Smooth muscle cell (in vitro differentiated cells): ENCODE measurements around the gene RNF126. TPM values are rescaled to one million over a fixed set of nuclear protein-coding genes. Genes with fewer than 3 reads are reported as not detected.

Experiments used
- DNase-seq: peaks from one replicate; lab custom pipeline; 2025; ENCODE audit not compliant: unreplicated experiment; lab: John Stamatoyannopoulos, UW
- H2AFZ ChIP-seq: fragments of 200-600 bp; sonication (generic); 2 replicates; pipeline ENCODE4 v1.6.0; 2016; ENCODE audit warnings: antibody characterized with exemption, low read depth, mild to moderate bottlenecking
- H3F3A ChIP-seq: fragments of 200-600 bp; sonication (generic); 2 replicates; pipeline ENCODE4 v1.6.0; 2017; ENCODE audit warnings: antibody characterized with exemption, low read depth
- H3K27ac ChIP-seq: fragments of 200-600 bp; sonication (generic); 2 replicates; pipeline ENCODE4 v1.5.1; 2016; ENCODE audit warnings: low read depth, mild to moderate bottlenecking
- H3K27me3 ChIP-seq: fragments of 200-600 bp; sonication (generic); 2 replicates; pipeline ENCODE4 v1.6.1; 2016; ENCODE audit warnings: low read depth, mild to moderate bottlenecking
- H3K36me3 ChIP-seq: fragments of 200-600 bp; sonication (generic); 2 replicates; pipeline ENCODE4 v1.5.1; 2016; ENCODE audit warnings: low read depth
- H3K4me1 ChIP-seq: fragments of 200-600 bp; sonication (generic); 2 replicates; pipeline ENCODE4 v1.5.1; 2016; ENCODE audit warnings: low read depth
- H3K4me2 ChIP-seq: fragments of 200-600 bp; sonication (generic); 2 replicates; pipeline ENCODE4 v1.6.0; 2016; ENCODE audit warnings: mild to moderate bottlenecking
- H3K4me3 ChIP-seq: fragments of 200-600 bp; sonication (generic); 2 replicates; pipeline ENCODE4 v1.5.1; 2016; ENCODE audit warnings: mild to moderate bottlenecking
- H3K79me2 ChIP-seq: fragments of 200-600 bp; sonication (generic); 2 replicates; pipeline ENCODE4 v1.6.0; 2016; ENCODE audit warnings: low read depth, mild to moderate bottlenecking
- H3K9ac ChIP-seq: fragments of 200-600 bp; sonication (generic); 2 replicates; pipeline ENCODE4 v1.6.0; 2016; ENCODE audit warnings: low read depth
- H3K9me3 ChIP-seq: fragments of 200-600 bp; sonication (generic); replicated peaks from 2 replicates; pipeline ENCODE4 v1.5.1; 2016; ENCODE audit warnings: low read depth
- H4K20me1 ChIP-seq: fragments of 200-600 bp; sonication (generic); 2 replicates; pipeline ENCODE4 v1.6.0; 2016; ENCODE audit warnings: low read depth
- CTCF ChIP-seq: fragments of 200-600 bp; sonication (generic); IDR thresholded peaks from 2 replicates; pipeline ENCODE4 v1.5.1; 2017; ENCODE audit warnings: borderline replicate concordance, mild to moderate bottlenecking, antibody characterized with exemption; ENCODE audit not compliant: insufficient read depth, poor library complexity, severe bottlenecking
- WGBS: methylation state at CpG from one replicate; pipeline ENCODE4 v1.1.7; 2016; ENCODE audit warnings: low lambda C conversion rate; 5-methylcytosine and 5-hydroxymethylcytosine counted together
- polyA plus RNA-seq: library from polyadenylated mRNA; unstranded; fragments of >200 nt; fragmentation: Nextera tagmentation; extraction: Ambion mirVana; gene quantifications from 2 replicates; pipeline ENCODE4 v1.2.1, GENCODE V29; 2016
- total RNA-seq: library from RNA; depleted of rRNA; stranded (reverse); fragments of >200 nt; gene quantifications from 2 replicates; pipeline ENCODE4 v1.2.3, GENCODE V29; 2014

Gene RNF126
- total and polyA plus RNA-seq, 2 experiments from 2014 or later, result 19.8 to 60.4 TPM

GRCh38 chr19:634975-635652 lies 27.9 kb downstream of the RNF126 start:
- H3K4me1 ChIP-seq, result peaks cover 7% of the 10 kb centered on the region
- no peaks in the 10 kb centered on the region for H3F3A ChIP-seq
- DNase-seq, result no peak
- H4K20me1 ChIP-seq, result no peaks in the 10 kb centered on the region
- no peaks in the 10 kb centered on the region for H3K9me3 ChIP-seq
- no peak overlapping the region for H2AFZ ChIP-seq
- TF ChIP-seq CTCF, result no peak
- H3K9ac ChIP-seq, result no peak overlapping the region
- no peak overlapping the region for H3K27ac ChIP-seq
- H3K27me3 ChIP-seq, result no peaks in the 10 kb centered on the region
- no peak overlapping the region for H3K4me2 ChIP-seq
- no peak overlapping the region for H3K4me3 ChIP-seq
- peaks cover 9% of the 10 kb centered on the region for H3K79me2 ChIP-seq
- 91% methylated on average over 16 of the region's 16 CpGs for WGBS
- no peaks in the 10 kb centered on the region for H3K36me3 ChIP-seq

GRCh38 chr19:633786-634639 lies 29.0 kb downstream of the RNF126 start:
- Histone ChIP-seq H4K20me1 (no peaks in the 10 kb centered on the region), H3K9ac (peak overlapping the region; percentile 83), H3F3A (no peaks in the 10 kb centered on the region), H3K79me2 (peaks cover 9% of the 10 kb centered on the region), H3K36me3 (no peaks in the 10 kb centered on the region), H3K4me1 (peaks cover 7% of the 10 kb centered on the region), H3K4me3 (peak overlapping the region; percentile 88), H3K27ac (peak overlapping the region; percentile 79), H3K9me3 (no peaks in the 10 kb centered on the region), H3K27me3 (no peaks in the 10 kb centered on the region), H2AFZ (peak overlapping the region; percentile 99), H3K4me2 (peak overlapping the region; percentile 98)
- 29% methylated on average over 32 of the region's 32 CpGs for WGBS
- DNase-seq, result no peak
- TF ChIP-seq CTCF, result no peak

GRCh38 chr19:633068-633785 lies 29.8 kb downstream of the RNF126 start, which contains the start of gene POLRMT:
Gene POLRMT (minus strand): TSS chr19:633537. CDS start chr19:633512, 25 bp downstream.
- Histone ChIP-seq H3K9ac (peak within 1 kb of the TSS; percentile 83), H4K20me1 (no peaks in the 10 kb centered on the region), H3K4me2 (peak within 1 kb of the TSS; percentile 98), H3K9me3 (no peaks in the 10 kb centered on the region), H3K79me2 (peaks cover 9% of the 10 kb centered on the region), H3K36me3 (no peaks in the 10 kb centered on the region), H3K27me3 (no peaks in the 10 kb centered on the region), H2AFZ (peak within 1 kb of the TSS; percentile 99), H3K4me3 (peak within 1 kb of the TSS; percentile 88), H3K27ac (peak within 1 kb of the TSS; percentile 79), H3F3A (no peaks in the 10 kb centered on the region), H3K4me1 (peaks cover 7% of the 10 kb centered on the region)
- peak; percentile 91 for DNase-seq
- TF ChIP-seq CTCF, result no peak
- 1% methylated on average over 65 of the region's 67 CpGs for WGBS
